ENCODE results near the gene EVL. TPM values are rescaled to one million over a fixed set of nuclear protein-coding genes. Genes with fewer than 3 reads are reported as not detected.

EVL gene
- total and polyA plus RNA-seq, 2 experiments from 2014 or later: 65.3 to 116 TPM

- Histone ChIP-seq H3K4me3 (no peak overlapping the region), H3K9me3 (ENCODE audit: low read depth) (no peaks in the 10 kb centered on the region), H3K4me1 (ENCODE audit: low read depth) (no peaks in the 10 kb centered on the region), H3K27ac (no peak overlapping the region), H3K36me3 (peaks cover 9% of the 10 kb centered on the region), H3K27me3 (no peaks in the 10 kb centered on the region)
- TF ChIP-seq CTCF (IDR thresholded peaks at IDR 0.05; ENCODE audit: low read depth, low read length): no peak
- DNase-seq (ENCODE audit: low read depth in 1 of 2, low spot score in 1 of 2): no peak
These were observed 63.5 kb downstream of the EVL start for GRCh38 chr14:100128688-100129087.

GRCh38 chr14:100129161-100129589 is 64.0 kb downstream of the EVL start:
- no peak for TF ChIP-seq CTCF (IDR thresholded peaks at IDR 0.05; ENCODE audit: low read depth, low read length)
- peaks cover 9% of the 10 kb centered on the region for H3K36me3 ChIP-seq
- H3K9me3 ChIP-seq (ENCODE audit: low read depth): no peaks in the 10 kb centered on the region
- no peaks in the 10 kb centered on the region for H3K27me3 ChIP-seq
- H3K4me3 ChIP-seq: no peak overlapping the region
- peak in 1 of 2 donors; percentile 50 for DNase-seq (ENCODE audit: low read depth in 1 of 2, low spot score in 1 of 2)
- no peaks in the 10 kb centered on the region for H3K4me1 ChIP-seq (ENCODE audit: low read depth)
- H3K27ac ChIP-seq: no peak overlapping the region

- no peaks in the 10 kb centered on the region for H3K9me3 ChIP-seq (ENCODE audit: low read depth)
- no peaks in the 10 kb centered on the region for H3K4me1 ChIP-seq (ENCODE audit: low read depth)
- peaks cover 9% of the 10 kb centered on the region for H3K36me3 ChIP-seq
- no peak for TF ChIP-seq CTCF (IDR thresholded peaks at IDR 0.05; ENCODE audit: low read depth, low read length)
- H3K4me3 ChIP-seq: no peak overlapping the region
- DNase-seq (ENCODE audit: low read depth in 1 of 2, low spot score in 1 of 2): no peak
- no peaks in the 10 kb centered on the region for H3K27me3 ChIP-seq
- no peak overlapping the region for H3K27ac ChIP-seq
These were observed 65.3 kb downstream of the EVL start for GRCh38 chr14:100130521-100130920.

- DNase-seq (ENCODE audit: low read depth in 1 of 2, low spot score in 1 of 2): no peak
- no peak overlapping the region for H3K27ac ChIP-seq
- no peaks in the 10 kb centered on the region for H3K27me3 ChIP-seq
- no peaks in the 10 kb centered on the region for H3K4me1 ChIP-seq (ENCODE audit: low read depth)
- peaks cover 9% of the 10 kb centered on the region for H3K36me3 ChIP-seq
- no peak for TF ChIP-seq CTCF (IDR thresholded peaks at IDR 0.05; ENCODE audit: low read depth, low read length)
- H3K4me3 ChIP-seq: no peak overlapping the region
- H3K9me3 ChIP-seq (ENCODE audit: low read depth): no peaks in the 10 kb centered on the region
These were observed 66.0 kb downstream of the EVL start for GRCh38 chr14:100131181-100131580.

GRCh38 chr14:100132161-100132902 is 67.1 kb downstream of the EVL start:
- Histone ChIP-seq H3K27ac (no peak overlapping the region), H3K27me3 (no peaks in the 10 kb centered on the region)
- peak in 1 of 2 donors; percentile 9 for DNase-seq (ENCODE audit: low read depth in 1 of 2, low spot score in 1 of 2)

More at GRCh38 chr14:100132161-100132902, 67.1 kb downstream of the EVL start:
- no peaks in the 10 kb centered on the region for H3K4me1 ChIP-seq (ENCODE audit: low read depth)
- no peak for TF ChIP-seq CTCF (IDR thresholded peaks at IDR 0.05; ENCODE audit: low read depth, low read length)
- no peak overlapping the region for H3K4me3 ChIP-seq
- peaks cover 9% of the 10 kb centered on the region for H3K36me3 ChIP-seq
- no peaks in the 10 kb centered on the region for H3K9me3 ChIP-seq (ENCODE audit: low read depth)

All from cardiac muscle cell (in vitro differentiated cells and primary cell).